HG02938 (cell line): ENCODE measurements around the gene PRC1.
A peak's percentile ranks its signal among the peaks of the same experiment; 100 is the strongest.

Source experiments
- ATAC-seq: cut with Tn5 transposase; IDR thresholded peaks from one replicate; pipeline ENCODE4 v1.9.1; 2021; ENCODE audit warnings: mild to moderate bottlenecking, moderate library complexity; ENCODE audit not compliant: unreplicated experiment

PRC1 gene

DNA sequence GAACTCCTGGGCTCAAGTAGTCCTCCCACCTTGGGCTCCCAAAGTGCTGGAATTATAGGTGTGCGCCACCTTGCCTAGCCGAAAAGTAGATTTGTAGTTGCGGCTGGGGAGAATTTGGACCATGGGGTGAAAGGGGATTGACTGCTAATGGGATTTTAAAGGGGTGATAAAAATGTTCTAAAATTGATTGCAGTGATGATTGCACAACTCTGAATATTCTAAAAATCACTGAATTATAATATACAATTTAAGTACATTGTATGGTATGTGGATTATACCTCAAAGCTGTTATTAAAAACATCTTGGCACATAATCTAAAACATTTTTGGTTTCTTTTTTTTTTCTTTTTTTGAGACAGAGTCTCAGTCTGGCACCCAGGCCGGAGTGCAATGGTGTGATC lies 3.9 kb downstream of the PRC1 start:
- no peak for ATAC-seq

DNA sequence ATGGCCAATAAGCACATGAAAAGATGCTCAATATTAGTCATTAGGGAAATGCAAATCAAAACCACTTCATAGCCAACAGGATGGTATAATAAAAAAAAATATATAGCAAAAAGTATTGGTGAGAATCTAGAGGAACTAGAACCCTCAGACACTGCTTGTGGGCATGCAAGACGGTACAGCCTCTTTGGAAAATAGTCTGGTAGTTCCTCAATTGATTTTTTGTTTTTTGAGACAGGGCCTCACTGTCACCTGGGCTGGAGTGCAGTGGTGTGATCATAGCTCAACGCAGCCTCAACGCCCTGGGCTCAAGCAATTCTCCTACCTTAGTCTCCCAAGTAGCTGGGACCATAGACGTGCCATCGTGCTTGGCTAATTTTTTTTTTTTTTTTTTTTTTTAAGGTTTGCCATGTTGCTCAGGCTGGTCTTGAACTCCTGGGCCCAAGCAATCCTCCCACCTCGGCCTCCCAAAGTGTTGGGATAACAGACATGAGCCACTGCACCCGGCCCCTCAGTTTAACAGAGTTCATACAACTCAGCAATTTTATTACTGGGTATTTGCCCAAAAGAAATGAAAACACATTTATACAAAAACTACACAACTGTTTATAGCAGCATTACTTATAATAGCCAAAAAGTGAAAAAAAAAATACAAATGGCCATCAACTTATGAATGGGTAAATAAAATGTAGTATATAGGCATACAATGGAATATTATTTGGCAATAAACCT lies 5.1 kb downstream of the PRC1 start:
- ATAC-seq, result no peak

DNA sequence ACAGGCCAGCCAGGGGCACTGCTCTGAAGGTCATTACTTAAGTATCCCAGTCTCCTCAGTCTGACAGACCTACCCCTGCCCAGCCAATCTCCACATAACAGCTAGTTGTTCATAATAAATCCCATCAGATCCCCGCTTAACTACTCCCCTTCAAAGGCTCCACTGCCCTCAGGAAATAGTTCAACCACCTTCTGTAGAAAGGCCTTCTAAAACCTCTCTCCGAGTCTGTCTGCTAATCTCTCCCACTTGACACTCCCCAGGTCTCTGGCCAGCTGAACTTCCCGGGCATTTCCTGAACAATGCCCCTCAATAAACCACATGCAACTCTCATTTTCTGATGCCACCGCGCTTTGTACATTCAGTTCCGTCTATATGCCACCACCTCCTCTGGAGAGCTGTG lies 6.0 kb downstream of the PRC1 start:
- ATAC-seq, result no peak

DNA sequence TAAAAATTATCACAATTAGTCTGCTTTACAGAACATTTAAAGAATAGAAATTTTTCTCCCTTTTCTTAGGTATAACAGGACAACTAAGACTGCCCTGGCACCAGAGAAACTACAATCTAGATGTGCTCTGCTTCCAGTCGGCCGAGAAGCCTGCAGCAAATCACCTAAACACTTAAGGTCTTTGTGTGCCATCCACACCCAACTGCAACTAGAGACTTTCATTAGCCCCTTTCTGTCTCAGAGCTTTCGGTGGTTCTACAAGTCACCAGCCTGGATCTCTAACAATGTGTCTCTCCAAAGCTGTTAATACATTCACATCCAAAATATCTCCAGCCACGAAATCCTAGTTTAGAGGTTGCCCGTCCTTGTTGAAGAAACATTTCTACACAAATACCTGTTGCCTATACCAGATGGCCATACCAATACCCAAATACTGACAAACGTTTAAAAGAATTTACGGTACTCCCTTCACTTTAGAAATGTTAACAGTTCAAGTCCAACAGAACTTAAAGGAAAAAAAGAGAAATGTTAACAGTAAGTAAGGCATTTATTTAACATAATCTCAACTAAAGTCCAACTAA lies 6.7 kb downstream of the PRC1 start:
- ATAC-seq, result no peak

DNA sequence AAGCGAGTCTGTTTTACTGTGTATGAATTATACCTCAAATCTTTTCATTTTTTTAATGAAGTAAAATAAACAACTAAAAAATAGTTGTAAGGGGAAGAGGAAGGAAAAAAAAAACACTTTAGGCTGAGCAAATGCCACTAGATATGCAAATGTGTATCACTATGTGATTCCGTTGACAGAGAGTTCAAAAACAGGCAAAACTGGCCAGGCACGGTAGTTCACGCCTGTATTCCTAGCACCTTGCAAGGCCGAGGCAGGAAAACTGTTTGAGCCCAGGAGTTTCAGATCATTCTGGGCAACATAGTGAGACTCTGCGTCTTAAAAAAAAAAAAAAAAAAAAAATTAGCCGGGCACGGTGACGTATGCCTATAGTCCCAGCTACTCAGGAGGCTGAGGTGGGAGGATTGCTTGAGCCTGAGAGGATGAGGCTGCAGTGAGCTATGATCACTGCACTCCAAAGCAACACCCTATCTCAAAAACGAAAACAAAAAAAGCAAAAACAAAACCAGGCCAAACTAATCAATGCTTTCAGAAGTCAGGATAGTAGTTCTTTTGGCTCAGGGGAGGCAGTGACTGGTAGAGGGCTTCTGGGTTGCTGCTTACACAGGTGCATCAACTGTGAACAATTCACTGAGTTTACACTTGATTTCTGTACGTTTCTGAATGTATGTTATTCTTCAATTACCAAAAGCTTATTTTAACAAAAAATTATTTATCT lies 7.4 kb downstream of the PRC1 start:
- ATAC-seq, result no peak

DNA sequence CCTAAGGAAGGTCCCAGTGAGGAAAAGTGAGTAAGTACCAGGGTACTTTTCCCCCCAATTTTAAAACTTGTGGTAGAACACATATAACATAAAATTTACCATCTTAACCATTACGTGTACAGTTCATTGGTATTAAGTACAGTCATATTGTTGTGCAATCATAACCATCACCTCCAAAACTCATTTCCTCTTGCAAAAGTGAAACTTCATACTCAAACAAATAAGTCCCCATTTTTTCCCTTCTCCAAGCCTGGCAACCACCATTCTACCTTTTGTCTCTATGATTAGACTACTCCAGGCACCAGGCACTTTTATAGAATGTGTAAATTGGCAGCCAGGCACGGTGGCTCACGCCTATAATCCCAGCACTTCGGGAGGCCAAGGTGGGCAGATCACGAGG lies 12.2 kb downstream of the PRC1 start:
- peak; percentile 39 for ATAC-seq

DNA sequence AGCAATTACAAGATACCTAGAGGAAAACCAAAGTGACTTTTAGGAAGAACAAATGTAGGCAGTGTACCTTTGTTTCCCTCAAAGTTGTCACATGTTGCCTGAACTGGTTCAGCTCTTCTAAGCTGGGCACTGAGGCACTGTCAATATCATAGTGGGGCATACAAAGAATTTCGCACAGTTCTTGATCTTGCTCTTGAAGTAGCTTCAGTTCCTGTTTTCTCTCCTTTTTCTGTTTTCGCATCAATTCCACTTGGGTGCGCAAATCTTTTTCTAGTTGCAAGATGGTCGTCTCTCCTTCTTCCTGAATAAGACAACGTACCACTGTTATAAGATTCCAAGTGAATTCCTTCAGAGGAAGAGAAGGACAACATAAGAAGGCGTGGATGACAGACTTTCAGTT lies 12.7 kb downstream of the PRC1 start:
- ATAC-seq, result peak; percentile 80

DNA sequence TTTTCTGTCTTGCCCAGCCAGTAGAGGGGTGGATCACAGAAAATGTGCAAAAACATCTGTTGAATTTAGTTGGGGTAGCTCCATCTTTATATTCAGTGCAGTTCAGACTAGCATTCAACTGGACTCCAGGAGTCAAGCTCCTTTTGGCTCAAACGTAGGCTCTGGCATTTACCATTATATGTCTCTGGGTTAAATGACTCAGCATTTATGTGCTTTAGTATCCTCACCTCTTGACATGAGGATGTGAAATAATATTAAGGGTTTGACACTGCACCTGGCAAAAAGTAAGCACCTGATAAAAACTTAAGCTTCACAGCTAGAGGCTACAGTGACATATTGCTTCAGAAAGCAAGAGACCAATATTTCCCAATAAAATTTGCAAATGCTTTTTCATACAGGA lies 14.8 kb downstream of the PRC1 start:
- no peak for ATAC-seq

DNA sequence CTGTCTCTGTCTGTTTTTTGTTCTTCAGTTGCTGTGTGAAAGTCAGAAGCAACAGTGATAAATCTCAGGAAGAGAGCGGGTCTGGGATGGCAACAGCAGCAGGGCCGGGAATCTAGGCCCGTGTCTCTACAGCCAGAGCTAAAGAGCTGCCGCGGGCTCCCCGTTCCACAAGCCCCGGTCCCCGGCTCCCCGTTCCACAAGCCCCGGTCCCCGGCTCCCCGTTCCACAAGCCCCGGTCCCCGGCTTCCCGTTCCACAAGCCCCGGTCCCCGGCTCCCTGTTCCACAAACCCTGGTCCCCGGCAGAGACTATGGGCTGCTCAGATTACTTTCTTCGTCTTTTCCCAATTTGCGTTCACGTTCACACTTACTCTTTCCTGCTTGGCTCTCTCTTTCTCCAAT lies 20.1 kb downstream of the PRC1 start:
- no peak for ATAC-seq

DNA sequence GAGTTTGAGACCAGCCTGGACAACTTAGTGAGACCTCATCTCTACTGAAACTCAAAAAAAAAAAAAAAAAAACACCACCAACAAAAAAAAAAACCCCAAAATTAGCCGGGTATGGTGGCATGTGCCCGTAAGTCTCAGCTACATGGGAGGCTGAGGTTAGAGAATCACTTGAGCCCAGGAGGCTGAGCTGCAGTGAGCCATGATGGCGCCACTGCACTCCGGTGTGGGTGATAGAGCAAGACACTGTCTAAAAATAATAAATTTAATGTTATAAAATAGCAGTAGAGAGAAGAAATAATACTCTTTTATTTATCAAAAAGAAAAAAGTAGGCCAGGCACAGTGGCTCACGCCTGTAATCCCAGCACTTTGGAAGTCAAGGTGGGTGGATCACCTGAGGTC lies 22.2 kb downstream of the PRC1 start:
- ATAC-seq, result no peak

DNA sequence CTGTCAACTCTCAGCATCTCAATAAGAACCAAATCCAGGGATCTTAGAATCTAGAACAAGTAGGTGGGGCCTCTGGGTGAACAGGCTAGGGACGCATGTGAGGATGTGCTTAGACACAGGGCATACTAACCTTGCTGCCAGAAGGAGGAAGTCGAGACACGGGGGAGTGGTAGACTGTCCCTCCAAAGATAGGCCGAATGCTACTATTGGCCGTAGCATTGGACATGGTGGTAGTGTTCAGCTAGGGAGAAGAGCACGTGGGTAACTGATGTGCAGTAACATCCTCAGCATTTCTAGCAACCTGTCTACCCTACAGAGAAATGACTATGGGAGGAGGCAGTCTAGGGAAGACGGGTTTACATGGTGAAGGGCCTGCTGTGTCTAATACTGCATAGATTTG lies 24.1 kb downstream of the PRC1 start:
- no peak for ATAC-seq

DNA sequence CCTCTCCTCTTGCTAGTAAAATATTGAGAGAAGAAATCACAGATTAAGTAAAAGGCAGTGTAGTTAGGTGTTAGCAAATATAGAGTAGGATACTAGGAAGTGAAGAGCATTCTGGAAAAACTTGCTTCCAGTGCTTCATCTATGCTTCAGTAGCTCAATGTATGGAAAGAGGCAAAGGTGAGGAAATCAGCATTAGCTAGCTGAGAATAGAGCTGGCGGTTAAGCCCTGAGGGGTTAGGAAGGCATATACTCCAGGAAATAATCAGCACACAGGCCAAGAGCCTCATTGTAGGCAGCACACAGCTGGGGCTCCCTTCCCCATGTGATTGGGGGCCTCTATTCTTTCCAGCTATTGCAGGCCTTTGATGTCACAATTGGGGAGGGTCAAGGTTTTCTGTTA lies 25.9 kb downstream of the PRC1 start:
- ATAC-seq, result no peak

DNA sequence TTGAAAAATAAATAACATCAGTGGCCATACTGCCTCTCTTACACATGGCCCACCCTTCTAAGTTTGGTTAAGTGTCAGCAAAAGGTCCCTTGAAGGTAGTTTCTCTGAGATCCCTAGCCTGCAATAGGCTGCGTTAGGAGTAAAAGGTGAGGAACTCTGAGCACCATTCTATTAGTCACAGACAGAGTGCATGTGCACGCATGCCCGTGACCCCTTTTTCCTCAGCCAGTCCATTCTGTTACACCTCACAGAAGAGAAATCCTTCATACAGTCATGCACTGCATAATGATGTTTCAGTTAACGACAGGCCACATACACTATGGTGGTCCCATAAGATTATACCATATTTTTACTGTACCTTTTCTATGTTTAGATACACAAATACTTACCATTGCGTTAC lies 27.1 kb downstream of the PRC1 start:
- no peak for ATAC-seq

DNA sequence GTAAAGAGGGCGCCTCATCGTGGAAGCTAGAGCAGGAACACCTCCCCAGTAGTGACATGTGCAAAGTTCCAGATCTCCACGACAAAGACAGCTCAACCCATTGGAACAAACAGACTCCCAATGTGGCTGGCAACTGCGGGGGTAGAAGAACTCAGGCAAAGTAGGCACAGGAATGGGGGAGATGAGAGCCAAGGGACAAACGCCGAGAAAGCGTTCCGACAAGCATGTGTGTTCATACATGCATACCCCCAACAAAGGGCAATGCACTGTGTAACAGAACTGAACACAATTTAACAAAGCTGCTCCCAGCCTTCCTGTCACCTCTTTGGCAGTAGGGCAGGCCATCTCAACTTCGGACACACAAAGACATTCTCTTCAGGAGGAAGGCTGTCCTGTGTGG lies 28.1 kb downstream of the PRC1 start:
- ATAC-seq, result no peak

DNA sequence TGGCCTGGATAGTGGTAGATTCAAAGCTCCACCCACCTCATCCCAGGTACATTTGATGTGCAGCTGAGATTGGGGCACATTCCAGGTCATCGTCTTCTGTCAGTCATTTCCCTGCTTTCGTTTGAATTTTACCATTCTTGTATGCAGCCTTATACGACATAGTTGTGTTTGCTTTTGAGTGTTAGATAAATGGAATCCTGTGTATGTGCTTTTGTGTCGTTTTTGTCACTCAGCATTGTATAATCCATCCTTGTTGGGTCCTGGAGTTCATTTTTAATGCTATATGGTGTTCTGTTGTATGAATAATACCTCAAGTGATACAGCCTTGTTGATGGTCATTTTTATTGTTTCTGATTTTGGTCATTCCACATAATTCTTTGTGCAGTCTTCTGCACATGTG lies 32.3 kb downstream of the PRC1 start:
- no peak for ATAC-seq

DNA sequence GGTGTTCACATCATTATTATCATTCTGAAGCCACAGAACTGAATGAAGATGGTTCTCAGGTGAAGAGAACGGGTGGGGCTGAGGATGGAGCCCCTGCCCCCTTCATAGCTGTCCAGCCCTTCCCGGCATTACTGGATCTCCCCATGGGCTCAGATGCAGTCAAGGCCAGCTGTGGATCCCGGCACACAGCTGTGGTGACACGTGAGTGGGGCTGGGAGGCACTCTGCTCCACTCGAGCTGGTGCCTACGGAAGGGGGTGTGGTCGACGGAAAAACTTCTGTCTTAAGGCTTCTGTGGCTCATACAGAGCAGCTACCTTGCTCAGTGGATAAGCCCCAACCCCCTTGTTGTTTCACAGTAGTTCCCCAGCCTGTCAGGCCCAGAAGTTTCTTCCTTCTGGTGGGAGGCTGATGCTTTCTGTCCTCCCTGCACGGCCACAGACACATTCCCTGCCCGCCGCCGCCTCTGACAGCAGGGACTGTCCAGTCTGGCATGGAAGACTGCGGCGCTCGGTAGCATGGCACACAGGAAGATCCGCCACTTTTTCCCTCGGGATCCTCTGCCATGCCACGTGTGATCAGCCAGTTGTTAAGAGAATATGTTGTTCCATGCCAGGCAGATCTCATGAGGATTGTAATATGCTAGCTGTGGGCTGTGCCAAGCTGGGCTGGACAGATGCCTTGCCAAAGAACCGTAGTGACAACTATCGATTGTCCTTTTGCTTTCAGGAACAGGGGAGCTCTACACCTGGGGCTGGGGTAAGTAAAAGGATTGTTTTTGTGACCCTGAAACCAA lies 33.8 kb downstream of the PRC1 start:
- ATAC-seq, result no peak

DNA sequence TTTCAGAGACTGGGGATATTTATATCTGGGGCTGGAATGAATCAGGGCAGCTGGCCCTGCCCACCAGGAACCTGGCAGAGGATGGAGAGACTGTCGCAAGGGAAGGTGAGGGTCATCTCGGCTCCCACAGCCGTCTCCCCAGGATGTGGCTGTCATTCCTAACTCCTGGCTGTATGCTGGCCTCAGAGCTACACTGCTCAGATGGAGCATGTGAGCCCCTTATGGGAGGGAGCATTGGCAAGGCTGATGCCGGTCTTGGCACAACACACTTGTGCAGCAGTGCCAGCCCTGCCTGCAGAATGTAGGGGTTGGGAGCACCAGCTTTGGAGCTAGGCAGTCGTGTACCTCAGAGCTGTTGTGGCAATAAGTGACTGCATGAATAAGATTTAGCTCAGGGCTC lies 34.4 kb downstream of the PRC1 start:
- ATAC-seq, result no peak

DNA sequence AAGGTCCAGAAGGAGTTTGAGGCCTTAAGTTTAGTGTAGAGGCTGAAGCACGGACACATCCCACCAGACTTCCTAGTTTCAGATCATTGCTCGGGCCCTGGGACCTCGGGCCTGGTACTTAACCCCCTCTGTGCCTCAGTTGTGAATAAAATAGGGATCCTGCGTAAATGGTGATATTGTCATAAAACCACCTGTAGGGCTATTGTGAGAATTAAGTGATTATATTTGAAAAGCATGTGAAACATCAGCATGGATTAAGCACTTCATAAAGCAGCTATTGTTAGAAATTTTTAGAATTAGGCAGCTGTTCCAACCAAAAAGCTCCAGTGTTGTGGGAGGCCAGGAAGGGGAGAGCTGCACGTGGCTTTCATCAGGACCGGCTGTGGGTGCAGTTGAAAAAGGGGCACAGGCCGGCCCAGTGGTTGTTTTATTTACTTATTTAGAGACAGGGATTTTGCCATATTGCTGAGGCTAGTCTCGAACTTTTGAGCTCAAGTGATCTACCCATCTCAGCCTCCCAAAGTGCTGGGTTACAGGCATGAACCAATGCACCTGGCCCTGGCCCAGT lies 35.2 kb downstream of the PRC1 start:
- no peak for ATAC-seq

DNA sequence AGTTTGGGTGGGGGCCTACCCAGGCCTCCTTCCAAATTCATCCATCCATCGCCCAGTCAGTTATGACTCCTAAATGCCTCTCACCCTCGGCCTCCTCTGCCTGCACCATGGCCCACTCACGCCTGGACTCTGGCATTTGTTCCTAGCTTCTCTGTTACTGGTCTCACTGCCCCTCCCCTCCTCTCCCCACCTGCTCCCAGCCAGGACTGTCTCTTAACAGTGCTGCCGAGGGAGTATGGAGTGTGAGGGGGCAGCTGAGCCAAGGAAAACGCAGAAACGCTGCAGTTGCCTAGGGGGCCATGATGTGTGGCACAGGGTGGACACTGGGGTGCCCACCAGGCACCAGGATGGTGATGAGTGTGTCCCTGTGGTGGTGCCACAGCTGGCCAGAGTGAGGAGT lies 36.5 kb downstream of the PRC1 start:
- no peak for ATAC-seq

DNA sequence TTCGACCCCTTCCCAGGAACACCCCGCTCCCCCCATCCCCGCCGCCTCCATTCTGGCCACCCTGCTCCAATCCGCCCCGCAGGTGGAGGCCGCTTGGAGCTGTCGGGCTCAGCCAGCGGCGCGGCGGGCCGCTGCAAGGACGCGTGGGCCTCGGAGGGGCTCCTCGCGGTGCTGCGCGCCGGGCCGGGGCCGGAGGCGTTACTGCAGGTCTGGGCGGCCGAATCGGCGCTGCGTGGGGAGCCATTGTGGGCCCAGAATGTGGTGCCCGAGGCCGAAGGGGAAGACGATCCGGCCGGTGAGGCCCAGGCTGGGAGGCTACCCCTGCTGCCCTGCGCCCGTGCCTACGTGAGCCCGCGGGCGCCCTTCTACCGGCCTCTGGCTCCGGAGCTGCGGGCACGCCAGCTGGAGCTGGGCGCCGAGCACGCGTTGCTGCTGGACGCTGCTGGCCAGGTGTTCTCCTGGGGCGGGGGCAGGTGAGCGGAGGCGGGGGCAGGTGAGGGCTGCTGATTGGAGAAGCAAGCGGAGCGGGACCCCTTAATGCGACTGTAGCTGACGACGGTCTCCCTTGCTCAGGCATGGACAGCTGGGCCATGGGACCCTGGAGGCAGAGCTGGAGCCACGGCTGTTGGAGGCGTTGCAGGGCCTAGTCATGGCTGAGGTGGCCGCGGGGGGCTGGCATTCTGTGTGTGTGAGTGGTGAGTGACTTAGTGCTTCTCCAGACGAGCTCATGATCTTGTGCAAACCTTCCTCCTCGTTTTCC lies 37.1 kb downstream of the PRC1 start:
- ATAC-seq, result no peak
